Stimulated activated CD8-positive, alpha-beta memory T cell treated with anti-CD3 and anti-CD28 coated beads, Interleukin-7, amount 100 ng/mL, for 4 hours (primary cell): ENCODE results near the gene MGAT4A.

Source experiments
- DNase-seq, 2 donors: peaks; one replicate each; pipeline ENCODE4 v3.0.0-alpha.2; 2020; ENCODE audit warnings: low read depth in 2 of 2

The MGAT4A gene

DNA sequence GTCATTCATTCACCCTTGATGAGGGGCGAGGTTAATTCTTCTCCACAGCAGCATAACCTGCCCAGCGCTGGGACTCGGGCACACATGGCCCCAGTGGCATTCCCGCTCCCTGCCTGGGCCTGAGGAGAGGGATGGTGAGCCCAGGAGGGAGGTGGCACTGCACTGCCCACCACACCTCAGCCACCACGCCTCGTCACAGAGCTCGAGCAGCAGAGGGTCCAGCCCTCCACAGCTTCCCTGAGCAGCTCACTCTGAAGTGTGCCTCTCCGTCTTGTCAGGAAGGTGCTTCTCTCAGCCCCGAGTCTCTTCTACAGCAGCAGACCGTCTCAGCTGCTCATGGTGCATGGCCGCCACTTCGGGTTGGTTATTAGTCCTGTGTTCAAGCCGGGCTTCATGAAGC, 157.5 kb downstream of the MGAT4A start:
- DNase-seq = no peak

DNA sequence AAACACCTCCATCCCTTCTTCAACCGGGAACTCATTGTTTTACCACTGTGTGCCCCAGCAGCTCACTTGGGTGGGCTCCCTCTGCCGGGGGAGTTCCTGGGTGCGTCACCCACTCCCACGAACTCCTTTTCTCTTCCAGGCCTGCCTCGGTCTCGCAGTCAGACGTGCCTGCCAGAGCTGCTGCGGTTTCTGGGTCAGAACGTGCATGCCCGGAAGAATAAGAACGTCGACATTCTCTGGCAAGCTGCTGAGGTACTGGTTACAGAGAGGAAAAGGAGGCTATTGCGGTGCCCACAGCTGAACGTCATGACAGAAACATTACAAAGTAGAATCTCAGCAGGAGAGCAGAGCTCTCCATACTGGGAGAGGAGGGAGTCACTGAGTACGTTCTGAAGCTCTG, 158.3 kb downstream of the MGAT4A start:
- DNase-seq = no peak

- no peak for DNase-seq
Observed at GRCh38 chr2:98572211-98572610, 158.7 kb downstream of the MGAT4A start.

DNA sequence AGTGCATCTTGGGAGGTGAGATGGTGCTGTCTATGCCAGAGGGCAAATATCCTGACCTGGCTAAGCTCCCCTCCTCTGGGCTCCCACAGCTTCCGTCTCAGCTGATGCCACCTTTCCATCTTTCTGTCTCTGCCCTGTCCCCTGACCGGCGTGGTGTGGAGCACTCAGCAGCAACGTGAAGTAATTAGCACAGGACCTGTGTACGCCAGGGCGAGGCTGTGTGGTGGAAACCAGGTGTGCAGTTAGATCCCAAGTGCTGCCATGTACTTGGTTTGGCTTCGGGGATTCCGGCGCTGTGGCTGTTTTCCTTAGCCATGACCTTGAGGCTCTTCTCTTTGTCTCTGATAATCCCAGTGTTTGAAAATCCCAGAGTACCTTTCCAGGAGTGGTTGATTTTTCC, 159.1 kb downstream of the MGAT4A start:
- DNase-seq = no peak

DNA sequence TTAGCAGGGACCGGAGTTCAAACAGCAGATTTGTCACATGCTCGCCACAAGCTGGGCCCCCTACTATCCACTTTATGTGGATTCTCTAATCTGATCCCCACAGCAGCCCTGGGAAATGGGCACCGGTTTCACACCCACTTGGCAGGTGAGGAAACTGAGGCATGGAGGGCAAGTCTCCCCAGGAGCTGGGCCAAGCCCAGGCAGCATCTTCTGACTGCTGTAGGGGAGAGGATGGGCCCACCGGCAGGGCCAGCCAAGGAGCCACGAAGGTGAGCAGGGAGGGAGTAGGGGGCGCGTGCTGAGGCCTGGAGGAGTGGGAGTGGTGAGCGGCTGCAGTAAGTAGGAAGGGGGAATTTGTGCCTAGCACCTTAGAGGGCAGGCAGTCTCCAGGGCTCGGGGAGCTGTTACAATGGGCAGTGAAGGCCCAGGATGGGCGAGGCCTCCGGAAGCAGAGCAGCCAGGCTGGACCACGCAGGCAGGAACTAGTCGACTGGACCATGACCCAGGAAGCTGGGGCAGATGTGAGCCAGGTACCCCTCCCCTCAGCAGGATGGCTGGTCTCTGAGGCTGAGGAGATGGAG, 159.7 kb downstream of the MGAT4A start:
- DNase-seq = no peak

GRCh38 chr2:98570356-98570755, 160.6 kb downstream of the MGAT4A start:
- no peak for DNase-seq

GRCh38 chr2:98569915-98570314, 161.0 kb downstream of the MGAT4A start:
- DNase-seq = no peak

DNA sequence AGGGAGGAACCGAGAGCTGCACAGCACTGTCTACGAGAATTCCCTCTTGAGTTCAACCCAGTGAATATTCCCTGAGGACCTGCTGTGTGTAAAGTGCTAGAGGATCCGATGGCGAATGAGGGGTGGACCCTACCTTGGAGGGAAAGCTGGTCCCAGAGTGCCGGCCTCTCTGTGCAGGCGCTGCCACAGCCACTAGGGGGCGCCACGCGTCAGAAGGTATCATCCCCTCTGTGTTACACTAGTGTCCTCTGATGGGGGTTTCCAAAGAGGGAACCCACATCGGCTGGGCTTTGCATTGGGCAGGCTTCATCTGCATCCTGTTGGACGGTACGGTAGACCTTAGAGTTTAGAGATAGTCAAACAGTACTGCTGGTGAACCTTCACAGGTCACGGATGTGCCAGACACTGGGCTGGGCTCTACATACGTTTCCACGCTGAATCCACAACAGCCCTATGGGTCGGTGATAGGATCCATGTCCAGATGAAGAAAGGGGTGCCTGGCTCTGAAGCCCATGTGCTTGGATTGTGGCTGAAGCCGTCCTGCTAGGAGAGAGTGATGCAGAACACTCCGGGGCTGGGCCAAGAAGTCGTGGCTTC, 161.6 kb downstream of the MGAT4A start:
- peak; percentile 48 to 53 for DNase-seq
